Mesodermal cell (in vitro differentiated cells): Measurements from ENCODE around the gene TMEM147.

Experiments used
- H3K27ac ChIP-seq: 2 replicates; pipeline ENCODE4 v1.7.0; 2013; ENCODE audit warnings: mild to moderate bottlenecking, low read depth, low read length, moderate library complexity; ENCODE audit not compliant: severe bottlenecking
- H3K36me3 ChIP-seq: 2 replicates; pipeline ENCODE4 v1.7.1; 2013; ENCODE audit warnings: mild to moderate bottlenecking, low read length, moderate library complexity; ENCODE audit not compliant: control insufficient read depth, insufficient read depth
- H3K4me1 ChIP-seq: one replicate; pipeline ENCODE4 v1.7.1; 2013; ENCODE audit warnings: mild to moderate bottlenecking, low read length; ENCODE audit not compliant: insufficient read depth, control insufficient read depth, poor library complexity, severe bottlenecking
- H3K4me3 ChIP-seq: 2 replicates; pipeline ENCODE4 v1.7.0; 2013; ENCODE audit warnings: low read length, control low read depth, mild to moderate bottlenecking; ENCODE audit not compliant: insufficient read depth, poor library complexity, severe bottlenecking; ENCODE audit errors: extremely low read depth
- H3K9me3 ChIP-seq: 2 replicates; pipeline ENCODE4 v1.7.1; 2013; ENCODE audit warnings: mild to moderate bottlenecking, low read length, moderate library complexity; ENCODE audit not compliant: control insufficient read depth
- WGBS, 2 experiments: methylation state at CpG; one replicate each; pipeline ENCODE4 v1.1.5; 2013; ENCODE audit warnings: missing lambda C conversion rate in 2 of 2; ENCODE audit not compliant: insufficient coverage in 2 of 2; 5-methylcytosine and 5-hydroxymethylcytosine counted together

TMEM147 gene

DNA sequence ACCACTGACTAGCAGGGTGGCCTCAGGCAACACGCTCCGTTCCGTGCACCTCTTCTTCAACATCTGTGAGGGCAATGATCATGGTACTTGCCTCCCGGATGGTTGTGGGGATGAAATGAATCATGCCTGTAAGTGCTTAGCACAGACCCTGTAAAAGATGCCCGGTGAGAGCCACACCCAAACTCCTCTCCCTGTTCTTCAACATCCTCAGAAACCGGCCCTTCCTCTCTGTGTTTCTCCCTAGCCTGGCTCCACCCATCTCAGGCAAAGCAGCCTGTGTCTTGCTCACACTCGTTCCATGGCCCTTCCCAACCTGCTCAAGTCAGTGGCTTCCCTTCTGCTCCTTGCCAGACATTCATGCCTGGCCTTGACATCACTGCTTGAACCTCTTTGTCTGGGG is 26.1 kb upstream of the TMEM147 start:
- Histone ChIP-seq H3K9me3 (no peaks in the 10 kb centered on the region), H3K36me3 (no peaks in the 10 kb centered on the region), H3K27ac (no peak overlapping the region), H3K4me3 (no peak overlapping the region), H3K4me1 (peaks cover 14% of the 10 kb centered on the region)
- 74 to 78% methylated on average over 6 of the region's 7 CpGs for WGBS, 2 experiments

DNA sequence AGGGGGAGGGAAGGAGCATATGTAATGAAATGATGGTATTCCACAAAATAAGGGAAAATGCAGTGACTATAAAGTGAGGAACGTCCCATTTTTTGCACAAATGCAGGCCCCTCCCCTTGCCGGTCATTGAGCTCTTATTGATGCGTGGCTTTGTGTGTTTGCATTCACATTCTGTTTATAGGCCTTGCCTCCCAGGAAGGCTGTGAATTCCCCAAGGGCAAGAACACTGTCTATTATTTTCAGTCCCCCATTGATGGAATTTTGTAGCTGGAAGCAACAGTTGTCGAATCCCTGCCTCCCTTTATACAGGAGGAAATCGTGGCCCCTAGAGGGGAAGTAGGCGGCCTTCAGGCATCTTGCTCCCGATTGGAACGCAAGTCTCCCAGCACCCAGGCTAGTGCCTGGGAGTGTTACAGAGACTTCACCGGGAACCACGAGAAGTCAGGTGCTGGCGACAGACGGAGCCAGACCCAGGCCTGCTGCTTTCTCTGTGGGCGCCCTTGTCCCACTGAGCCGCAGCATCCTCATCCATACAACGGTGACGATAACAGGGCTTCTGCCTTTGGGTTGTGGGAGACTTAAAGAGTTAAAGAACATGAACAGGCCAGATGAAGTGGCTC is 24.2 kb upstream of the TMEM147 start:
- Histone ChIP-seq H3K27ac (no peak overlapping the region), H3K36me3 (no peaks in the 10 kb centered on the region), H3K4me1 (peaks cover 14% of the 10 kb centered on the region), H3K9me3 (no peaks in the 10 kb centered on the region), H3K4me3 (no peak overlapping the region)
- WGBS, 2 experiments = 63 to 64% methylated on average over 12 to 15 of the region's 16 CpGs

DNA sequence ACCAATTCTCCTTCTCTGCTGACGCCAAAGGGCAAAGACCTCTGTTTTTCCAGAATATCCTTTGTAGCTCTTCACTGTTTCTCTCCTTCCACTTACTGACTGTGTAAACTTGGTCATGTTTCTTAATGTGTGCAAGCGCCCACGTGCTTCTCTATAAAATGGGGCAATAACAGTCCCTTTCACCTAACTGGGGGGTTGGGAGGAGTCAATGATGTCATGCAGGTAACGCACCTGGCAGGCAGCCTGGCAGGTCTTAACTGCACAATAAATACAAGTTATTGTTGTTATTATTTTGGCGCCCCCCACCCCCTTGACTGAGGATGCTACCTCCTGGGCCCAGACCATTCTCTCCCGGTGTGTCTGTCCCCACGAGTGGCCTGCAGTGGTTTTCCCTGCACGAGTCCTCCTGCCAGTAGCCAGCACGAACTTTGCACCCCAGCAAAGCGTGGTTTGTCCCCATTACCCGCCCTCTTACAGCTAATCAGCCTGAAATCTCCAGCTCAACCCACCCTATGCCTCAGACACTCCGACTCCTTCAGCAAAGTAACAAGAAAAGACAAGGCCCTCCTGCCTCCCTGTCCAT is 22.6 kb upstream of the TMEM147 start:
- Histone ChIP-seq H3K9me3 (no peaks in the 10 kb centered on the region), H3K36me3 (no peaks in the 10 kb centered on the region), H3K4me1 (peaks cover 14% of the 10 kb centered on the region), H3K27ac (no peak overlapping the region), H3K4me3 (no peak overlapping the region)
- 90 to 92% methylated on average over 7 to 8 of the region's 12 CpGs for WGBS, 2 experiments

DNA sequence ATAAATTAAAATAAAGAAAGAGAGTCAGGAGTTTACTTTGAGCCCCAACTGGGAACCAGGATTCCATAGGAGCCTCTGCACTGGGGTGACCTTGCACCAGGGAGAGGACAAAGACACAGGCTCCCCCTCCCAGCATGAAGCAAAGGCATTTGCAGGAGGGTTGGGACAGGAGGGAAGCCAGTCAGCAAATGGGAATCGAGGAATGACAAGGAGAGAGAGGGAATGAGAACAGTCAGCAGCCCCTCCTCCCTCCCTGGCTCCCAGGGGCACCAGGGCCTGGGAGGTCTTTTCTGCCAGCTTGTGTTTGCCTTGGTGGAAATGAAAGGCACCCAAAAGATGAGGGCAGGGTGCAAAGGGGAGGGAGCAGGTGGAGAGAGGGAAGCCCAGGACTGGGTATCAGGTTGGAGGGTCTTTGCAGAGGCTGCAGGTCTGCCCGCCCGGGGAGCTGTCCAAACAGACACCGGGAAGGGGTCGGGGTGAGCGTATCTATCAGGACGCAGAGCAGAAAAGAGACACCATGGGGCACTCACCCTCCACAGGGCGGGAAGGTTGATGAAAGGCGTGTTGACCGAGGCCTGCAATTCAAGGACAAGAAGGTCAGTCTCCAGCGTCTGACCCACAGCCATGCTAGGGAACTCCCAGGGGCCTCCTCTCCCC is 21.1 kb upstream of the TMEM147 start:
- no peaks in the 10 kb centered on the region for H3K9me3 ChIP-seq
- no peak overlapping the region for H3K4me3 ChIP-seq
- H3K27ac ChIP-seq = no peak overlapping the region
- no peaks in the 10 kb centered on the region for H3K36me3 ChIP-seq
- H3K4me1 ChIP-seq = peaks cover under 1% of the 10 kb centered on the region
- WGBS, 2 experiments = 0 to 42% methylated on average over 1 to 10 of the region's 11 CpGs

DNA sequence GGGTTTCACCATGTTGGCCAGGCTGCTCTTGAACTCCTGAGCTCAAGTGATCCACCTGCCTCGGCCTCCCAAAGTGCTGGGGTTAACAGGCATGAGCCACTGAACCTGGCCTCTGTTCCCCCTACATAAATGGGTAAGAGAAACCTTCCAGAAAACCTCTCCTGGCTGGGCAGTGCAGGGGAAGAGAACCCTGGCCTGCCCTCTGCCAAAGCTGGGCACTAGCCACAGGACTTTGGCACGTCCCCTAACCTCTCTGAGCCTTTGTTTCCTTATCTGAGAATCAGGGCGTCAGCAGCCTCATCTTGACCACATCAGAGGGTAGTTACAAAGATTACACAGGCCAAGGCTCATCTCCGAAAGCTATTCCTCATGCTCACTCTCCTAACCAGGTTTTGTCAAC is 19.6 kb upstream of the TMEM147 start:
- 82 to 87% methylated on average over 3 to 4 of the region's 4 CpGs for WGBS, 2 experiments
- Histone ChIP-seq H3K4me3 (no peak overlapping the region), H3K36me3 (no peaks in the 10 kb centered on the region), H3K4me1 (no peaks in the 10 kb centered on the region), H3K9me3 (no peaks in the 10 kb centered on the region), H3K27ac (no peak overlapping the region)

DNA sequence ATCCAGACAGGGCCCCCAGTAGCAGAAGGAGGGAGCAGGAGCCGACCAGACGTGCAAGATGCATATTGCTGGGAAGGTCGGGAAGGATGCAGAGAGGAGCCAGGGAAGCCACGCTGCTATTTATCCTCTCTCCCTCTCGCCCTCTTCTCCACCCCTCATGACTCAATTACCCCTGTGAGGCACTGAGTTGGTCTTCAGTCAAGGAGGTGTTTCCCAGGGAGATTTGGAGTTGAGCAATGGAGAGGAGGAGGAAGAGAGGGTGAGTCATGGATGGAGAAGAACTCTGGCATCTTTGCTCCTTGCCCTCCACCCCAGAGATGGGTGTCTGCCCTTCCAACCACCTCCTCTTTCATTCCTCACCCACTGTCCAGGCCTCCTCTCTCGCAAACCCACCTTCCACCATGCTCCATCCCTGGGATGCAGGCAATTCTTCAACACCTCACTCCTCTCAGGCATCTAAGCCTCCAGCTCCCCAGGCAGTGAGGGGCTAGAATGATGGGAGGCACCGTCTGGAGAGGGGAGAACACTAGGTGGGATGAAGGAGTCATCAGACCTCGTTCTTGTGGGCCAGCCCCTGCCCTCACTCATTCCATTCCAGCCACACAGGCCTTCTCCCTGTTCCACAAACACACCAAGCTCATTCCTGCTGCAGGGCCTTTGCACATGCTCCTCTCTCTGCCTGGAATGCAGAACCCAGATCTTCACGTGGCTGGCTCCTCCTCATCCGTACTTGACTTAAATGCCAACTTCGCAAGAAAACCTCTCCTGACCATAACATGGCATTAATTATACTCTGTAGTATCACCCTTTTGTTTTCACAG is 17.0 kb upstream of the TMEM147 start, which contains the start of gene SBSN:
Gene SBSN (minus strand): TSS at position 94 of the 821 bp plus-strand sequence. CDS start 30 bp downstream, at position 64.
- 76 to 81% methylated on average over 3 to 4 of the region's 11 CpGs for WGBS, 2 experiments
- Histone ChIP-seq H3K4me3 (no peak within 1 kb of the TSS), H3K36me3 (no peaks in the 10 kb centered on the region), H3K27ac (no peak within 1 kb of the TSS), H3K9me3 (no peaks in the 10 kb centered on the region), H3K4me1 (no peaks in the 10 kb centered on the region)

DNA sequence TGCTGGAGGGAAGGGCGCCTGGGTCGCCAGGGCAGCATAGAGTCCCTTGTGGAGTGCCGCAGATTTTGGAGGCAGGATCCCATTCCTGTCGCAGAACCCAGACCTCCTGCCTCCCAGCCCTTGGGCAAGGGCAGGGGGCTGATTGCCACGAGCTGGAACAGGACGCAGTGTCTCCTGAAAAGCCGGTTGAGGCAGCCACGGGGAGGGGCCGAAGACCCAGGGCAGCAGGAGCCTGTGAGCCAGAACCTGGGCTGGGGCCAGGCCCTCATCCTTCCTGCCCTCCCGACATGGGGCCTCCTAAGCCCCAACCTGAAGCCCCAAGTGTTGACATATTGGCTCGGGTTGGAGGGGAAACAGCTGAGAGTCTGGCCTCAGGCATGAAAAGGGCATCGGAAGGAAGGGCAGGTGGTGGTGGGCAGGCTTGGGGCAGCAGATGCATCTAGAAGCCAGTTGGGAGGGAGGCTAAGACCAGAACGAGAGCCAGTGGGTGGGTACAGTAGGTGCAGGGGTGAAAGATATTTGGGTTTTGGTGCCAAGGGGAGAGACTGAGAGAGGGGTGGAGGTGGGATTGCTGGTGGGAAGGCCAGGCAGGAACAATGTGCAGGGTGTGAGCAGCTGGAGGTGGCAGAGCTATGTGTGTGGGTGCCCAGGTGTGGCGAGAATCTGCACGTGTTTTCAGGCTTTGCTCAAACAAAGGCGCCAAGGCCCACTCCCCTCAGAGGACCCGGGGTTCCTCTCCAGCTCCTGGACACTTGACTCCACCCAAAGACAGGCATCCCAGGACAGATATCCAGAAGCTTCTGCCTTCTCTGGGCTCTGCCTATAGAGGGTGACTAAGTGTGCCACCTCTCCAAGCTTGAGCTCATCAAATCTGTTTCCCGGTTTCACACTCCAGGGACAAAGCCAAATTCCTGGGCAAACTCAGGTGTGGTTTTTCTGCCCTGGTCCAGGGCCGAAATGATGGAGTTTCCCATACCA is 15.9 kb upstream of the TMEM147 start:
- WGBS, 2 experiments = 81 to 89% methylated on average over 16 to 18 of the region's 19 CpGs
- Histone ChIP-seq H3K27ac (no peak overlapping the region), H3K4me3 (no peak overlapping the region), H3K36me3 (no peaks in the 10 kb centered on the region), H3K9me3 (no peaks in the 10 kb centered on the region), H3K4me1 (no peaks in the 10 kb centered on the region)

DNA sequence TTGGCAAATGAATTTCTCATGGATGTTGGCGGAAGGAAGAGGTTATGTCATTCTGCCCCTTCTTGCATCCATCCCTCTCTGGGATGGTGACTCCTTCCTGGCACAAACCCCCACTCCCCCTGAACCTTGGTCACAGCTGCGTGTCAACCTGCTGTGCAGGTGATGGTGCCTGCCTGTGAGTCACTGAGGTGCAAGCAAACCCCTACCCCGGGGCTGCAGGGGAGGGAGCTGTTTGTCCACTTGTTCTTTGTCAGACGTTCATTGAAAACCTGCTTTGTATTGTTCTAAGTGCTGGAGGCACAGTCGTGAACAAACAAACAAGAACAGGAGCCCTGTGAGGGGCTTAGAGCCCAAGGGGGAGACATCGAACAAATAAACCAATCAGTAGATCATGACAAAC is 14.1 kb upstream of the TMEM147 start:
- Histone ChIP-seq H3K4me3 (no peak overlapping the region), H3K36me3 (no peaks in the 10 kb centered on the region), H3K9me3 (no peaks in the 10 kb centered on the region), H3K4me1 (no peaks in the 10 kb centered on the region), H3K27ac (no peak overlapping the region)
- 32 to 57% methylated on average over 3 to 5 of the region's 6 CpGs for WGBS, 2 experiments

DNA sequence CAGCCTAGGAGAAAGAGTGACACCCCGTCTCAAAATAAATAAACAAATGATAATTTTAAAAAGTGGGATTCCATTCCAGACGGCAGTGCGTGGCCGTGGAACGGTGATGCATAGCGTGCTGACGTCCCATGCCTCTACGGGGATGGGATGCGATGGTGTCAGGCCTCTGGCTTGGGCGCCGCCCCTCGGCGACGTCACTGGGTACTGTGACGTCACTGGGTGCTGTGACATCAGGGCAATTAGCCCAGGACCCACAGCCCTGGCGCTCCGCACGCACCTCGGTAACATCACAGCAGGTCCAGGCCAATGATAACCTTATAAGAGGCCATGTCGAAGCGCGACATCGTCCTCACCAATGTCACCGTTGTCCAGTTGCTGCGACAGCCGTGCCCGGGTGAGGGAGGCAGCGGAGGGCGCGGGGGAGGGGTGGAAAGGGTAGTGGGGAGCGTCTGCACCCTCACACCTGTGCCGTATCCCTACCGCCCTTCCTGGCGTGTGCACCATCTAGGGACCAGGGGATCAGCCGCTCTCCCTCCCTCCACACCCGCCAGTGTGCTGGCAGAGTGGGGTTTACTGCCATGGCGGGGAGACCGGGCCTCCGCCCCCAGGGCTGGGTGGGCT is 12.1 kb upstream of the TMEM147 start, which contains the start of gene GAPDHS:
Gene GAPDHS (plus strand): TSS at position 256 of the 621 bp plus-strand sequence. CDS start 72 bp downstream, at position 328.
- no peaks in the 10 kb centered on the region for H3K9me3 ChIP-seq
- WGBS, 2 experiments = 89 to 95% methylated on average over 27 to 32 of the region's 39 CpGs
- H3K4me1 ChIP-seq = no peaks in the 10 kb centered on the region
- no peaks in the 10 kb centered on the region for H3K36me3 ChIP-seq
- H3K4me3 ChIP-seq = no peak within 1 kb of the TSS
- no peak within 1 kb of the TSS for H3K27ac ChIP-seq
